Right cardiac atrium (tissue), 5 donors: Measurements from ENCODE around the gene HOXB2. TPM values are rescaled to one million over a fixed set of nuclear protein-coding genes. Genes with fewer than 3 reads are reported as not detected.

Source experiments
- ATAC-seq, 2 donors: fragments of 200-7000 bp; cut with Tn5 transposase; one replicate each; pipeline versions ENCODE4 v1.8.0 to v1.9.1; 2020; ENCODE audit warnings: moderate library complexity in 2 of 2, mild to moderate bottlenecking in 1 of 2
- DNase-seq, 3 donors: peaks; one replicate each; pipeline ENCODE4 v3.0.0-alpha.2; 2020
- H3K27ac ChIP-seq: one replicate; pipeline ENCODE4 v1.5.1; 2013; ENCODE audit warnings: mild to moderate bottlenecking, low read length, control low read depth, moderate library complexity
- H3K27me3 ChIP-seq: one replicate; pipeline ENCODE4 v1.6.1; 2013; ENCODE audit not compliant: control insufficient read depth, insufficient read depth
- H3K4me1 ChIP-seq: one replicate; pipeline ENCODE4 v1.6.1; 2013; ENCODE audit warnings: low read length; ENCODE audit not compliant: control insufficient read depth, insufficient read depth
- H3K4me3 ChIP-seq: one replicate; pipeline ENCODE4 v1.5.1; 2013; ENCODE audit warnings: low read length, control low read depth
- H3K9me3 ChIP-seq: one replicate; pipeline ENCODE4 v1.6.1; 2013; ENCODE audit warnings: low read length; ENCODE audit not compliant: control insufficient read depth
- WGBS: extraction: QIAGEN DNeasy Blood & Tissue Kit; methylation state at CpG from one replicate; pipeline ENCODE4 v1.1.7; 2013; 5-methylcytosine and 5-hydroxymethylcytosine counted together
- intact Hi-C, 4 donors: fragments of 100-400 bp; cut with DNase I; formaldehyde crosslinking; loops; one replicate each; pipeline versions ENCODE4 v1.11.0 to v1.14.0; 2022 to 2023
- polyA plus RNA-seq: library from polyadenylated mRNA; stranded (reverse); fragments of 200-250 nt; gene quantifications from one replicate; pipeline ENCODE4 v1.2.3, GENCODE V29; 2013
- total RNA-seq, 4 donors: library from RNA; stranded (reverse); fragmentation: NEBNext Ultra II Directional; extraction: Animal tissue kit (Norgen Biotek cat#: 25700); gene quantifications; one replicate each; pipeline ENCODE4 v1.2.1, GENCODE V29; 2021
- donor health status: healthy with polysubstance abuse.
- donor health status: DM: no; HTN: yes; CAD: no.
- donor health status: DM: no; HTN: no; CAD: no.
- donor health status: DM: no; HTN: yes; CAD: no; lungs with severe emphysema.
- donor health status: DM: yes; HTN: yes; CAD: no.

HOXB2 gene
- total and polyA plus RNA-seq, 5 donors, result 2.4 to 9.9 (median 5.5) TPM

DNA sequence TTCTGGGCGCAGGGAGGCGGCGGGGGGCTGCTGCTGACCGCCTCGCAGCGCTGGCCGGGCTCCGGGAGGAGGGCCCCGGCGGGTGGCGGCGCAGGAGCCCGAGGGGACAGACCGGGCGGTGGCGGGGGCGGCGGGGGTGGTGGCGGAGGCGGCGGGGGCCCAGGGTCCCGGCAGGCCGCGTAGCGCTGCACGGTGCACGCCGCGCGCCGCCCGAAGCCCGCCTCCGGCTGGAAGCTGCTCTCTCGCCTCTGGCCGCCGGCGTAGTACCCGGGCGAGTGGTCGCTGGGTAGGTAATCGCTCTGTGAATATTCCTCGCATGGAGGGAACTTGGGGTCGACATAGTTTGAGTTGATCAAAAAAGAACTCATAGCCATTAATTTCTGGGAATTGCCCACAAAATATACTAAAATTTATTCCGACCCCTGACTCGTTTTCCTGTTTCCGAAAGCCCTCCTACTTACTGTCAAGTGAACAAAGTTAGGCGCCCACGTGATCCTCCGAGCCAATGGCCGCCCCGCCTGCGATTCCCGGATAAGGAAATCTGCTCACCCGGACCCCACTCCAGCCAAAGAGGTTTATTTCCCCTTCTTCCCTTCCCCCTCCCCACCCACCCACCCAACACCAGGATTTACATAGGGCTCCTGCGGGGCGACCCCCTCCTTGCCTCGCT is 33.2 kb upstream of the HOXB2 start, which contains the start of gene HOXB4:
HOXB4 (minus strand) TSS at position 405 of the 670 bp plus-strand sequence; CDS start at position 374, 31 bp downstream.
- 2% methylated on average over 57 of the region's 58 CpGs for WGBS
- peak; percentile 69 to 88 (median 85) for DNase-seq
- intact Hi-C loops, result loop anchor here in 1 of 4 donors (5.0 kb wide), 1 partner anchor 36 kb away; no protein-coding TSS in a partner anchor
- Histone ChIP-seq H3K9me3 (no peaks in the 10 kb centered on the region), H3K27me3 (no peaks in the 10 kb centered on the region), H3K4me3 (peak within 1 kb of the TSS; percentile 78), H3K4me1 (no peaks in the 10 kb centered on the region), H3K27ac (peak within 1 kb of the TSS; percentile 77)
- peak; percentile 54 to 58 for ATAC-seq

DNA sequence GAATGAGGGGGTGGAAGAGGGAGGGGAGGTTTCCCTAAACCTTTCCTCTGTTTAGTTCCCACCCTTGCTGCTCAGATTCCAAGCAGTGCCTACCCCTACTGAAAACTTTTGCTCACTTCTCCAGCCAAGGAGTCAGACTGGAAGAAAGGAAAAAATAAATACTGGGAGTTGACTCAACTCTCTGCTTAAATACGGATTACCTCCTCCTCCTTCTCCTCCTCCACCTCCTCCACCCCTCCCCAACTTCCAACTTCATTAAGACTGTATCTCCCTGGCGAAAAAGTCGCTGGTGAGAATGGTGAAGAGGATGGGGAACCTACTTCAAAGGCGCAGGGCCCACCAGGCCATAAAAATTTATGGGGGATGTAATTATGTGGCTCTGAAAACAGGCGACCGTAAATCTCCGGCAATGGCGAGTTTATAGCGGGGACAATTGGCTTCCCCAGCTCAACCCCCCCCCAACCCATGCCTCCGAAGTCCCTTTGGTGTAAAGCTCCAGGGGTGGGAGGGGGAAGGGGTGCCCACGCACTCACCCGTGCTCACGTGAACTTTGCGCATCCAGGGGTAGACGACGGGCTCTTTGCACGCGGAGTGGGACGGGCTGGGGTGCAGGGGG is 32.5 kb upstream of the HOXB2 start:
- H3K27ac ChIP-seq, result peak overlapping the region; percentile 68
- peak in 2 of 3 donors; percentile 52 to 69 for DNase-seq
- no peak for ATAC-seq
- H3K9me3 ChIP-seq, result no peaks in the 10 kb centered on the region
- peak overlapping the region; percentile 78 for H3K4me3 ChIP-seq
- intact Hi-C loops, result loop anchor here in 1 of 4 donors (5.0 kb wide), 1 partner anchor 35 kb away; no protein-coding TSS in a partner anchor
- 8% methylated on average over 19 of the region's 19 CpGs for WGBS
- H3K27me3 ChIP-seq, result peaks cover 5% of the 10 kb centered on the region
- H3K4me1 ChIP-seq, result no peaks in the 10 kb centered on the region

DNA sequence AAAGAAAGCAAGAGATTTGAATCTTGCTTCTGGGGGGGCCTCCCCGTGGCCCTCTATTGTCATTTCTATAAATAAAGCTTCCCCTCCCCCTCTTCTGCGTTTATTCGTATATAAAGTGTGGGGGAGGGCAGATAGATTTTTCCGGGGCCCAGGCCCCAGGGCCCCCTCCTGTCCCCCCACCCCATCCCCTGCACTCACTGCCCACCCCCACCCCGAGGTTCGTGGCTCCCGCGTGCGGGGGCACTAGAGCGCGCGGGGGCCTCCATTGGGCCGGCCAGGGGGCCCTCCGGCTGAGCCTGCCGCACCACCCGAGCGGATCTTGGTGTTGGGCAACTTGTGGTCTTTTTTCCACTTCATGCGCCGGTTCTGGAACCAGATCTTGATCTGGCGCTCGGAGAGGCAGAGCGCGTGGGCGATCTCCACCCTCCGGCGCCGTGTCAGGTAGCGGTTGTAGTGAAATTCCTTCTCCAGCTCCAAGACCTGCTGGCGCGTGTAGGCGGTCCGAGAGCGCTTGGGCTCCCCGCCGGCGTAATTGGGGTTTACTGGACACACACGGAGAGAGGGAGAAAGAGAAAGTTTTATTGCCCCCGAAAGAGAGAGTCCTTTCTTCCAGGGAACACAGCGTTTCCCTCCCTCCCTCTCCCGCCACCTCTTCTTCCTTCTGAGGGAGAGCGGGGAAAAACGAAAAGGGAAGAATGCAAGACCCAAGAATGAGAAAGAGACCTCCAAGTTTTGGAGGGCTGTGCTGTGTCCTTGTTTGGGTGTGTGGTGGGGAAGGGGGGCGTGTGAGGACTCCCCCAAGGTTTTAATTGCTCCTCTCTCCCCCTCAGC is 31.8 kb upstream of the HOXB2 start:
- Histone ChIP-seq H3K27ac (peak overlapping the region; percentile 3), H3K27me3 (peaks cover 5% of the 10 kb centered on the region), H3K9me3 (no peaks in the 10 kb centered on the region), H3K4me3 (peak overlapping the region; percentile 78), H3K4me1 (no peaks in the 10 kb centered on the region)
- DNase-seq, result peak in 1 of 3 donors; percentile 36
- ATAC-seq, result no peak
- WGBS, result 14% methylated on average over 43 of the region's 43 CpGs
- intact Hi-C loops, result loop anchor here in 1 of 4 donors (5.0 kb wide), 1 partner anchor 34 kb away; no protein-coding TSS in a partner anchor

DNA sequence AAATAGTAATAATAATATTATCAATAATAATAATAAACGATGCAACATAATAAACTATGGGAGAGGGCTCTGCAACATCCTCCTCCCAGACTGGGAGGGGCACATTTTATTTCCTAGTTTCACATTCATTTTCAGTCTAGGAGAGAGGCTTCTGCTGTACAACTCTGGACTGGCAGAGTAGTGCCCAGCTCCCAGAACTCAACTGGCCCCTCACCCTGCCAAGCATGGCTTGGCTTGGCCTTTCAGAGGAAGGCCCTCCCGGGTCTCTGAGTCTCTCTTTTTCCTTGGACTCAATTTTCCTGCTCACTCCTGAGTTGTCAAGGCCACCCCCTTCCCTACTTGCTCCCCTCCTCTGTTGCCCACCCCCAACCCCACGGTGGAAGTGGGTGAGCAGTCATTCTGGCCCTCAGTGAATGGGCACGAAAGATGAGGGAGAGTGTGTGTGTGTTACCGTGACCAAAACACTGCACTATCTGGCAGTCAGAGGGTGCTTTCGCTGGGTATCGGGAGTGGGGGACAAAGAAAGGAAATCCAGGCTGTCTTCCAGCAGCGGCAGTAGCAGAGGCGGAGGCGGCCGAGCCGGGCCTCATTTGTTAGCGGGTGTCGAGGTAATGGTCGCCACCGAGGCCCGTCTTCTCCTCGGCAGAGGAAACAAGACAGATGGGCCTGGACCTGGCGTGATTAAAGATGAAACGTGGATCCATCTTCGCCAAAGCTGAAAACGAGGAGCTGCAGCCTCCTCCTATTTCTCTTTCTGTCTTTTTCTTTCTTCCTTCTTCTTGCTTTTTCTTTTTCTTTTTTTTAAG is 31.0 kb upstream of the HOXB2 start:
- 20% methylated on average over 22 of the region's 22 CpGs for WGBS
- intact Hi-C loops, result loop anchor here in 1 of 4 donors (5.0 kb wide), 1 partner anchor 34 kb away; no protein-coding TSS in a partner anchor
- H3K27me3 ChIP-seq, result peaks cover 5% of the 10 kb centered on the region
- H3K27ac ChIP-seq, result peak overlapping the region; percentile 14
- H3K4me3 ChIP-seq, result no peak overlapping the region
- H3K9me3 ChIP-seq, result no peaks in the 10 kb centered on the region
- no peaks in the 10 kb centered on the region for H3K4me1 ChIP-seq
- ATAC-seq, result no peak
- no peak for DNase-seq

DNA sequence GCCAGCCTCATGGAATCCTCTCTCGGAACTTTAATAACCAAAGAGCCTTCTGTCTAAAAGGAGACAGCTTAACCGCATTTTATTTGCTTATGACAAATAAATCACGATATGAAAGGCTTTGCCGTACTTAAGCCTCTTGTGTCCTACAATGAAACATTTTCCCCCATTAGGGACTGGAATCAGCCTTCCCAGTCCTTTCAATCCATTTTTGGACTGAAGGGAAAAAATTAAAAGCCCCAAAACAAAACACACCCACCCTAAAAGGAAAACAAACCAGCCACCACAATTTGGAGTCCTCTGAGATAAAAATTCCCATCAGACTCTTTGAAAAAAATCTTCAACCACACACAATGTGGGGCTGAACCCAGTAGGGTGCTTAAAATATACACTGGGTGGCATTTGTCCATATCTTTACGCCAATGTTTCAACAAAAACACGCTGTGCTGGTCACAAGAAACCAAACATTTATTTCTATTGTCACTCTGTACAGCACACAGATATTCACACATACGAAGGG is 30.2 kb upstream of the HOXB2 start:
- H3K9me3 ChIP-seq, result no peaks in the 10 kb centered on the region
- intact Hi-C loops, result loop anchor here in 1 of 4 donors (5.0 kb wide), 1 partner anchor 33 kb away; no protein-coding TSS in a partner anchor
- no peak overlapping the region for H3K27ac ChIP-seq
- peaks cover 5% of the 10 kb centered on the region for H3K27me3 ChIP-seq
- ATAC-seq (no peak), DNase-seq (no peak)
- WGBS, result 55% methylated on average over 7 of the region's 7 CpGs
- no peak overlapping the region for H3K4me3 ChIP-seq
- peaks cover 2% of the 10 kb centered on the region for H3K4me1 ChIP-seq

DNA sequence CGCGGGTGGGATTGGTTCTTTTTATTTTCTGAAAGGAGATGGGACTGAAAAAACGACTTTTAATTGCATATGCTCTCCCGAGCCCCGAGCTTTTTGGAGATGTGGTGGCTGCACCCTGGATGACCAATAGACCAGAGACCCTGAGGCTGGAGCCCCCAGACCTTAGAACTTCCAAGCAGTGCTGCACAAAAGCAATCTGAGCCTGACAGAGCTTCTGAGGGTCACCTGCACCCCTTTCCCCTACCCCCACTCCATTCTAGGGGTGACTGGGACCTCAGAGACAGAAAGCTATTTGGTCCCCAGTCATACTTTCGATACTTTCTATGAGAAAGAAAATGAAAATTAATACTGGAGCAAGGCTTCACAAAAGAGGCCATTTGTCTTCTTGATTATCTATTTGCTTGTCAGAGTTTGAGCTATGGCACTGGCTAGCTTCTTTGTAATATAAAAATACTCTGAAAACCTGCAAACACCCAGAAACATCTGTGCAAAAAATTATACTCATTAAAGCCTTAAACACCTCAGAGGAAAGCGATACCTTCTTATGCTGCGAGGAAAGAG is 29.7 kb upstream of the HOXB2 start:
- ATAC-seq, result no peak
- Histone ChIP-seq H3K27me3 (peaks cover 5% of the 10 kb centered on the region), H3K27ac (no peak overlapping the region), H3K4me3 (no peak overlapping the region), H3K4me1 (peaks cover 2% of the 10 kb centered on the region), H3K9me3 (no peaks in the 10 kb centered on the region)
- WGBS, result 56% methylated on average over 8 of the region's 8 CpGs
- no peak for DNase-seq
- intact Hi-C loops, result loop anchor here in 1 of 4 donors (5.0 kb wide), 1 partner anchor 32 kb away; no protein-coding TSS in a partner anchor

DNA sequence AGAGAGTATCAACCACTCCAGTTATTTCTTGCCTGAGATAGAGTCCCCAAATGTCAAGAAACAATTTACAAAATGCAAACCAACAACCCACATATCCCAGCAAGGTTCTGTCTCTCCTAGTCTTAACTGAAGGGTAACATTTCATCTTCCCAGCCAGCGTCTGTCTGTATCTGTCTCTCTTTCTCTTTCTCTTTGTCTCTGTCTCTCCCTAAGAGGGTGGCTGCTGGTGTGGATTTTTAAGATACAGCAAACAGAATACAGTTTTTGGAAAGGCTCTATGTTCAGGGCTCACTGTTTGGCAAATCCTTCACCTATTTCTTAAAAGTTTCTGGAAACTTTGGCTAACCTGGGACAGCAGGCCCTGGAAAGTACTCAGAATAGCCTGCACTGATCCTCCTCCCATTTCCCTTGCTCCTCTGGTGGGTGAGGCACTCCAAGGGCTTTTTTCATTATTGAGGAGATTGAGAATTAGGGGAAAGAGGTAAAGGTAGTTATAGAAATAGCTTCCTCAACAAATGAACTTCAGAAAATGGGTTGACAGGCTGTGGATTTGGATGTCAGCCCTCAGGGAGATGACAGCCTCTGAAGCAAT is 27.0 kb upstream of the HOXB2 start:
- Histone ChIP-seq H3K4me3 (no peak overlapping the region), H3K27ac (no peak overlapping the region), H3K9me3 (no peaks in the 10 kb centered on the region), H3K27me3 (peaks cover 5% of the 10 kb centered on the region), H3K4me1 (peaks cover 5% of the 10 kb centered on the region)
- DNase-seq (no peak), ATAC-seq (no peak)
- WGBS, result 74% methylated on average over 1 of the region's 1 CpG
- intact Hi-C loops, result no loop called here

DNA sequence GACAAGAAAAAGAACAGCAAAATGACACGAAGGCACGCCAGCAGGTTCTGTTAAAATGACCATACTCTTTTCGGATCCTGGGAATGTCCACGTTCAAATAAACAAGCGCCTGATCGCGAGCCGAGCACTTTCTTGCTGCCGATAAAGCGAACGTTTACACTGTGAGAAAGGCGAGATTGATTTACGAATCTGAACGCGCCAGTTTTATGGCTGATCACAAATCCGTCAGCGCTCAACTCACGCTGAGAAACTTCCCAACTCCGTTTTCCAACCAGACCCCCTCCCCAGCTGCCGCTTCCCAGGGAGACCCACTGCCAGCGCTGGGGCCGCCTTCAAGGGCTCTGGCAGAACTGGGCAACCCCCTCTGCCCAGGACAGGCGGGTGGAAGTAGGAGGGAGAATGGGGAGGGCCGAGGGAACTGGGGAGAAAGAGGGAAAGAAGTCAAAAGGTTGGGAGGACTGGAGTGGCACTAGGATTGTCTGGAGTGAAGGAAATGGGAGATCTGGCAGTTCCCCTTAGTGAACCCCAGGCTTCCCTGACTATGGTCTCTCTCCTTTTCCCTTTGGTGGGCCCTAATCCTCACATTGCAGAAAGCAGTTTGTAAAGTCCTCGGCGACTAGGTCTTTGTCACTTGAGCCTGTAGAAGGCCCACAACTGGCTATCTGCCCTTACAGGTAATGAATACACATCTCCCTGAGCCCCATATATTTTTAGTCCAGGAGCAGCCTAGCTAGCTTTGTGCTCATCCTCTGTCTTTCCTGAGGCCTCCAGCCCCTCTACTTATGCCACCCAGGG is 26.3 kb upstream of the HOXB2 start:
- H3K27ac ChIP-seq, result peak overlapping the region; percentile 42
- H3K4me3 ChIP-seq, result no peak overlapping the region
- intact Hi-C loops, result no loop called here
- H3K9me3 ChIP-seq, result no peaks in the 10 kb centered on the region
- H3K27me3 ChIP-seq, result peaks cover 5% of the 10 kb centered on the region
- no peak for DNase-seq
- no peak for ATAC-seq
- 44% methylated on average over 26 of the region's 26 CpGs for WGBS
- peaks cover 7% of the 10 kb centered on the region for H3K4me1 ChIP-seq
